ENCODE measurements around the gene TMC6. TPM values are rescaled to one million over a fixed set of nuclear protein-coding genes. Genes with fewer than 3 reads are reported as not detected.

The TMC6 gene
- total RNA-seq, 1 donor from 2014 or later = 86.4 TPM

DNA sequence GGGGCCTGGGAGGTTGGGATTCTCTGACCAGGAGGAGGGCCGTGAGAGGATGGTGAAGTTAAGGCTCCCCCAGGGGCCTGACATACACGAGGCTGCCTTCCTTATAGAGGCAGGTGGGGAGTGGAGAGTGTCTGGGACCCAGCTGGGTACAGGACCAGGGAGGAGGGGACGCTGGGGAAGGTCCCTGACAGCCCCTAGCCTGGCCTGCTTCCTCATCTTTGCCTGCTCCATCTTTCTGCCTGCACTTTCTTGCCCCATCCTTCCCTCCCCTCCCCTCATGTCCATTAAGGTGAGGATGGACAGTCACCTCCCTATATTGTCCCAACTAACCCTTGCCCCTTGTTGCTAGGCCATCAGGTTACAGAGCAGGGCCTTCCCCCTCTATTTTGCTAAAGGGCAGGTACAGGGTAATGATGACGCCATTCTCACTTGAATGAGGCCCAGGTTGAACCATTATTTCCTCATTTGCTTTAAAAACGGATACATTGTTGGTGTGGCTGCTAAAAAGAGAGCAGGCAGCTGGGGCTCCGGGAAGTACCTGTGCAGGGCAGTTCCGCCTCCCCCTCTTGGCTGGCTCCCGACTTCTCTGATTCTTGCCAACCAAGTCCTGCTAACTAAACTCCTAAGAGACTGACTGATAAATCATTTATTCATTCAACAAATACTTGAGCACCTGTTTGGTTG, 18.9 kb upstream of the TMC6 start:
- Mint-ChIP-seq H3K4me3 (no peak overlapping the region), H3K9me3 (no peaks in the 10 kb centered on the region), H3K27ac (no peak overlapping the region), H3K27me3 (ENCODE audit: low read depth) (no peaks in the 10 kb centered on the region), H3K4me1 (peaks cover 23% of the 10 kb centered on the region), H3K36me3 (no peaks in the 10 kb centered on the region)
- no peak for TF ChIP-seq CTCF (IDR thresholded peaks at IDR 0.05; ENCODE audit: unreplicated experiment)
- DNase-seq (ENCODE audit: low spot score in 2 of 2, unreplicated experiment in 2 of 2) = no peak

DNA sequence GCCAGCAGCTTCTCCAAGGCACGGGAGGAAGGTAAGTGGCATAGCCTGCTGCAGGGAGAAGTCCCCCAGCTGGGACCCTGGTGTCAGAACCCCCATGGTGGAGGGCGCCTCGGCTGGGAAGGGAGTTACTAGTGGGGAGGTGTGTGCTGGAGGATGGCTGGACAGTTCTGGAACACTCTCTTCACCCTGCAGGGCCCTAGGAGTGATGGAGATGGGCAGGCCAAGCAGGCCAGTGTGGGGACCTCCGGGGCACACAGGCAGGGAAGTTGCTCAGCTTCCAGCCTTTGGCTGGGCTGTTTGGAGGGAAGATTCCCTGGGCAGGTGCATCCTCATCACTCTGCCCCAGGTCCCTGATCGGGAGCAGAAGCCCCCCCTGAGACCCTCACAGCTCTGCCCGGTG, 18.3 kb upstream of the TMC6 start:
- Mint-ChIP-seq H3K27me3 (ENCODE audit: low read depth) (no peaks in the 10 kb centered on the region), H3K9me3 (no peaks in the 10 kb centered on the region), H3K4me3 (no peak overlapping the region), H3K36me3 (no peaks in the 10 kb centered on the region), H3K4me1 (peaks cover 23% of the 10 kb centered on the region), H3K27ac (no peak overlapping the region)
- TF ChIP-seq CTCF (IDR thresholded peaks at IDR 0.05; ENCODE audit: unreplicated experiment) = no peak
- no peak for DNase-seq (ENCODE audit: low spot score in 2 of 2, unreplicated experiment in 2 of 2)

DNA sequence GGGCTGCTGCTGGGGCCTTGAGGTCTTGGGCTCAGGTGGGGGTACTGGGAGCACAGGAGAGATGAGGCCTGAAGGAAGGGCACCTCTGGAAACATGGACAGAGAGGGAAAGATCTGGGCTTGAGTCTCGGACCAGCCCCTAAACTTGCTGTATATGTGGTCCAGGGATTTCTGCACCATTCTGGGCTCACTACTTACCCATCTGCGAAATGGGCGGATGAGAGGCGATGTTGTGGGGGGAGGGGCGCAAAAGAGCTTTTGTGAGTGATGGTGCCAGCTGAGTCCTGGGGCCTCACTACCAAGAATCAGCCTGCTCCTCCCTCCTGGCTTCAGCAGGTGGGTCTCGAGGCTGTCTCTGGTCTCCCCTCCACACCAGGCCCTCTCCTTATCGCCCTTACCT, 17.9 kb upstream of the TMC6 start:
- Mint-ChIP-seq H3K4me3 (no peak overlapping the region), H3K27me3 (ENCODE audit: low read depth) (no peaks in the 10 kb centered on the region), H3K9me3 (no peaks in the 10 kb centered on the region), H3K36me3 (no peaks in the 10 kb centered on the region), H3K27ac (no peak overlapping the region), H3K4me1 (peaks cover 22% of the 10 kb centered on the region)
- DNase-seq (ENCODE audit: low spot score in 2 of 2, unreplicated experiment in 2 of 2) = no peak
- TF ChIP-seq CTCF (IDR thresholded peaks at IDR 0.05; ENCODE audit: unreplicated experiment) = no peak

- Mint-ChIP-seq H3K36me3 (no peaks in the 10 kb centered on the region), H3K27me3 (ENCODE audit: low read depth) (no peaks in the 10 kb centered on the region), H3K4me1 (peaks cover 21% of the 10 kb centered on the region), H3K27ac (peak overlapping the region; percentile 39), H3K4me3 (no peak overlapping the region), H3K9me3 (no peaks in the 10 kb centered on the region)
- DNase-seq (ENCODE audit: low spot score in 2 of 2, unreplicated experiment in 2 of 2) = no peak
- no peak for TF ChIP-seq CTCF (IDR thresholded peaks at IDR 0.05; ENCODE audit: unreplicated experiment)
These were observed 16.4 kb upstream of the TMC6 start for GRCh38 chr17:78144736-78145641.

DNA sequence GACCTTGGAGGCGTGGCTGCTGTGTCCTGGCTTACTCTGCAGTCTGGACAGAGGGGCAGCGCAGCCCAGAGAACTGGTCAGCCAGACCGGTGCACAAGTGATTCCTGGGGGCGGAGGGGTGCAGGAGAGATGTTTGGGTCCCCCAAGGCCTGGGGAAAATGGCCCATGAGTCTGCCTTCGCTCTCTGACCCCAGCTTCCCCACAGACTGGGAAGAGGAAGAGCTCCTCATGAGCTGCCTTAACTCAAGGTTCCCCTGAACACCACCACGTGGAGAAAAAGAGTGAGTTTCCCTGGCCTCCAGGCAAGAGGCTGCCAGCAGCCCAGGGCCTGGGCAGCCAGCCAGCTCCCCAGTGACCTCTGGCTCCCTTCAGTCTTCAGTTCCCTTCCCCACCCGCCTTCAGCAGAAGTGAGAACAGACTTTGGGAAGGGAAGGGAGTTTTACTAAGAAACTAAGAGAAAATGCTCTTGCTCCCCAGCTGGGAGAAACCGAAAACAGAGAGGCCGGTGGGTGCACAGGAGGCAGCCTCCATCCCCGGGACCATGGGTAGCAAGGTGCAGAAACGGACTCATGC, 15.7 kb upstream of the TMC6 start:
- Mint-ChIP-seq H3K9me3 (no peaks in the 10 kb centered on the region), H3K27ac (peak overlapping the region; percentile 82), H3K27me3 (ENCODE audit: low read depth) (no peaks in the 10 kb centered on the region), H3K4me1 (peaks cover 24% of the 10 kb centered on the region), H3K4me3 (no peak overlapping the region), H3K36me3 (no peaks in the 10 kb centered on the region)
- TF ChIP-seq CTCF (IDR thresholded peaks at IDR 0.05; ENCODE audit: unreplicated experiment) = no peak
- DNase-seq (ENCODE audit: low spot score in 2 of 2, unreplicated experiment in 2 of 2) = peak in 1 of 2 experiments; percentile 65

All from mesothelial cell of epicardium (in vitro differentiated cells).